ENCODE measurements around the gene STH.
"Not testable (repeated sequence)": the region's sequence is repeated elsewhere in the genome, so short reads cannot be mapped to it uniquely, and the experiment has no call there.

DNA sequence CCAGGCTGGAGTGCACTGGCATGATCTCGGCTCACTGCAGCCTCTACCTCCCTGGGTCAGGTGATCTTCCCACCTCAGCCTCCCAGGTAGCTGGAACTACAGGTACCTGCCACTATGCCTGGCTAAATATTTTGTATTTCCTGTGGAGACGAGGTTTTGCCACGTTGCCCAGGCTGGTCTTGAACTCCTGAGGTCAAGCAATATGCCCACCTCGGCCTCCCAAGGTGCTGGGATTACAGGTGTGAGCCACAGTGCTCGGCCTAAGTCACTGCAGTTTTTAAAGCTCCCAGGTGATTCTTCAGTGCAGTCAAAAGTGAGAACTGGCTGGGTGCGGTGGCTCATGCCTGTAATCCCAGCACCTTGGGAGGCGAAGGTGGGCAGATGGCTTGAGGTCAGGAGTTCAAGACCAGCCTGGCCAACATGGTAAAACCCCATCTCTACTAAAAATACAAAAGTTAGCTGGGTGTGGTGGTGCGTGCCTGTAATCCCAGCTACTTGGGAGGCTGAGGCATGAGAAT is 20.4 kb downstream of the STH start:
- TF ChIP-seq, protein P1, sequence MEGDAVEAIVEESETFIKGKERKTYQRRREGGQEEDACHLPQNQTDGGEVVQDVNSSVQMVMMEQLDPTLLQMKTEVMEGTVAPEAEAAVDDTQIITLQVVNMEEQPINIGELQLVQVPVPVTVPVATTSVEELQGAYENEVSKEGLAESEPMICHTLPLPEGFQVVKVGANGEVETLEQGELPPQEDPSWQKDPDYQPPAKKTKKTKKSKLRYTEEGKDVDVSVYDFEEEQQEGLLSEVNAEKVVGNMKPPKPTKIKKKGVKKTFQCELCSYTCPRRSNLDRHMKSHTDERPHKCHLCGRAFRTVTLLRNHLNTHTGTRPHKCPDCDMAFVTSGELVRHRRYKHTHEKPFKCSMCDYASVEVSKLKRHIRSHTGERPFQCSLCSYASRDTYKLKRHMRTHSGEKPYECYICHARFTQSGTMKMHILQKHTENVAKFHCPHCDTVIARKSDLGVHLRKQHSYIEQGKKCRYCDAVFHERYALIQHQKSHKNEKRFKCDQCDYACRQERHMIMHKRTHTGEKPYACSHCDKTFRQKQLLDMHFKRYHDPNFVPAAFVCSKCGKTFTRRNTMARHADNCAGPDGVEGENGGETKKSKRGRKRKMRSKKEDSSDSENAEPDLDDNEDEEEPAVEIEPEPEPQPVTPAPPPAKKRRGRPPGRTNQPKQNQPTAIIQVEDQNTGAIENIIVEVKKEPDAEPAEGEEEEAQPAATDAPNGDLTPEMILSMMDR (IDR thresholded peaks at IDR 0.05), result not testable (repeated sequence)
- TF ChIP-seq SREBF2 (IDR thresholded peaks at IDR 0.05); RAD21 (conservative IDR thresholded peaks at IDR 0.05 in 1 of 2, IDR thresholded peaks at IDR 0.05 in 1 of 2): not testable (repeated sequence)

All from A549 (cell line).